HG03520 (cell line): Measurements from ENCODE around the gene TCF19.

Experiments
- ATAC-seq: cut with Tn5 transposase; IDR thresholded peaks from one replicate; pipeline ENCODE4 v1.9.1; 2021; ENCODE audit warnings: mild to moderate bottlenecking, moderate library complexity; ENCODE audit not compliant: unreplicated experiment

Gene TCF19

GRCh38 chr6:31126396-31127175, 31.8 kb upstream of the TCF19 start:
- ATAC-seq: no peak

GRCh38 chr6:31128093-31128676, 30.2 kb upstream of the TCF19 start:
- no peak for ATAC-seq

DNA sequence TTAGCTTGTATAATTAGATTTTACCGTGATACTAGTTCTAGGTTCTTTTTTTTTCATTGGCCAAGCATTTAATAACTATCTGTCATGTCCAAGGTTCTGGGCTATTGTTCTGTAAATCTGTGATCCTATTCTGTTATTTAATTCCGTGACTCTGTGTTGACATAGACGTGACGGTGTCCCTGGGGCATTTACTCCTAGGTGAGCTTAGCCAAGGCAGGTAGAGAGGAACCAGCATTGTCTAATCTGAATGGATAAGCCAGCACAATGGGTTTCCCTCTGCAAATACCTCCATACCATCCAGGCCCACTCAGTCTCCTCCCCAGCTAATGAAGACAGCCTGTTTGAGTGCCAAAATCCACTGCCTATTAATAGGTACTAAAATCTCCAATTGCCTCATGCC, 29.3 kb upstream of the TCF19 start:
- ATAC-seq: no peak

GRCh38 chr6:31130751-31131150, 27.6 kb upstream of the TCF19 start:
- ATAC-seq: no peak

GRCh38 chr6:31131595-31131994, 26.8 kb upstream of the TCF19 start:
- no peak for ATAC-seq

- no peak for ATAC-seq
These were observed 25.6 kb upstream of the TCF19 start for GRCh38 chr6:31132806-31133205.

DNA sequence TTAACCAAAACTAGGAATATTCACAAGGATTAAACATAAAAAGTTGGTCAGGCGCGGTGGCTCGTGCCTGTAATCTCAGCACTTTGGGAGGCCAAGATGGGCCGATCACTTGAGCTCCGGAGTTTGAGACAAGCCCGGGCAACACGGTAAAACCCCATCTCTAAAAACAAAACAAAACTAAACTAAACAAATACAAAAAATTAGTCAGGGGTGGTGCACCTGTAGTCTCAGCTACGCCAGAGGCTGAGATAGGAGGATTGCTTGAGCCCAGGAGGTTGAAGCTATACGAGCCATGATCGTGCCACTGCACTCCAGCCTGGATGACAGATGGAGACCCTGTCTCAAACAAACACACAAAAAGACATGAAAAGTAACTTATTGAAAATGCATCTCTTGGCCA, 22.7 kb upstream of the TCF19 start:
- ATAC-seq: no peak

- ATAC-seq: no peak
These were observed 19.4 kb upstream of the TCF19 start, which contains the start of gene PSORS1C2 for GRCh38 chr6:31138982-31139381. Gene PSORS1C2 (minus strand): TSS chr6:31139066. CDS start chr6:31139026, 40 bp downstream.

DNA sequence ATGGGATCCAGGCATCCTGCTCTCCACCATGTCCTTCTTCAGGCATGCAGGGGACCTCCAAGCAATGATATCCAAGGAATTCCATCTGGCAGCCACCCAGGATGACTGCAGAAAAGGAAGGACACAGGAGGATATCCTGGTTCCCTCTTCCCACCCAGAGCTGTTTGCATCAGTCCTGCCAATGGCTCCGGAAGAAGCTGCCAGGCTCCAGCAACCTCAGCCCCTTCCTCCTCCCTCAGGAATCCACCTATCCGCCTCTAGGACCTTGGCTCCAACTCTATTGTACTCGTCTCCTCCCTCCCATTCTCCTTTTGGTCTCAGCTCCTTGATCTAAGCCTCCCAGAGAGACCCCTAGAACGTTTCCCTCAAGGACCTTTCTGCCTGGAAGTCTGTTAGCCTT, 18.8 kb upstream of the TCF19 start:
- no peak for ATAC-seq

DNA sequence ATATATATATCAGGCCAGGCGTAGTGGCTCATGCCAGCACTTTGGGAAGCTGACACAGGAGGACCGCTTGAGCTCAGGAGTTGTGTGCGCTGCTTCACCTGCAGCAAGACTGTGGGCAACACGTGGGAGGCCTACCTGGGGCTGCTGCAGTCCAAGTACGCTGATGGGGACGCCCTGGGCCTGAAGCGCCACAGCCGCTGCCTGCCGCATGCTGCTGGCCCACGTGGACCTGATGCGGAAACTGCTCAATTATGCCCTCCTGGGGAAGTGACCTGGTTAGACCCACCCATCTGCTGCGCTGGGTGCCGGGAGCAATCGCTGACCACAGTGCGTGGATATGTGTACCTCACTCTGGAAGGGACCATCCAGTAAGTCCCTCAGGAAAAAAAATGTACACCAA, 17.7 kb upstream of the TCF19 start:
- no peak for ATAC-seq

DNA sequence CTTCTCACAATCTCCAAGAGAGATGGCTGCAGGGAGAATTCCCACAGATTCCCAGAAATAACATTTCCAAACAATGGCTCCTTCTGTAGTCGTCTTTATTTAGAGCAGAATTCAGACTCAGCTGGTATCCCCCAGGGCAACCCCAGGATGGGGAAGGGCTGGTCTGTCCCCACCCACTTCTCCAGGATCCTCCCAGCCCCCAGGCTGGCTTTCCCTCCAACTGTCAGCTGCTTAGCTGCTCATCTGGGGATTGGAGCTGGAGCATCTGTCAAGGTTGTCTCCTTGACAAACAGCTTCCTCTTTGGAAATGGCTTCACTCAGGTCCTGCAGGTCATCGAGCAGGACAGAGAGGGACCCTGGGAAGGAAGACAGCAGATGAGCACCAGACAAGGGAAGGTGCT, 16.0 kb upstream of the TCF19 start:
- ATAC-seq: no peak

GRCh38 chr6:31143148-31143547, 15.2 kb upstream of the TCF19 start:
- ATAC-seq: no peak

- no peak for ATAC-seq
These were observed 14.0 kb upstream of the TCF19 start for GRCh38 chr6:31144296-31144969.

DNA sequence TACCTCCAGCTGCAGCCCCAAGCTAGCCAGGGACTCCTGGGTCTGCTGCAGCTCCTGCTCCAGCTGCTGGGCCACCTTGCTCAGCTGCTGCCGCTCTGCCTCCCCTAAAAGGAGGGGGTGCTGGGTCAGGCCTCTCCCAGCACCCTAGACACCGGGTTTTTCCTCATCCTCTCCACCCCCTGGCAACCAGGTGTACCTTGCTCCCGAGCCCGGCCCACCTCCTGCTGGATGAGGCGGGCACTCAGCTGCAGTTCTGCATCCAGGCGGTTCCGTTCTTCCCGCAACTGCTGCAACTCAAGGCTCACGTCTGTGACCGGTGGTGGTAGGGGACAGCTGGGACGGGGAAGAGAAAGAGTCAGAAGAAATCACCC, 13.4 kb upstream of the TCF19 start:
- ATAC-seq: no peak

DNA sequence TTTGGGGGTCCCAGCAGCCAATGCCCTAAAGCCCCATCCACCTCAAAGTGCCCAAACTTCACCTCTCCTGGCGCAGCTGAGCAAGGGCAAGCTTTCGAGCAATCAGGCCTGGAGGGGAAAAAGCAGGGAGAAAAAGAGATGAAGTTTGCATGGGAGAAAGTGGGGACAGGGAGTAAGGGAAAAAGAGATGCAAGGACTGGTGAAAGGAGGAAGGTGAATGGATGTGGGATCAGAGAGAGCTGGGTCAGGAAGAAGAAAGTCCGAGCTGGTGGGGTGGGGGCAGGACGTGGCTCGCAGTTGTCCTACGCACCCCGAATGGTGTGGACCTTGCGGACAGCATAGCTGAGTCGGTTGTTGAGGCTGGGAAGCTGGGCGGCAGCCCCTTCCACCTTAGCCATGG, 13.0 kb upstream of the TCF19 start:
- ATAC-seq: no peak

GRCh38 chr6:31149827-31150447, 8.5 kb upstream of the TCF19 start:
- no peak for ATAC-seq

GRCh38 chr6:31152781-31153180, 5.6 kb upstream of the TCF19 start:
- ATAC-seq: no peak

GRCh38 chr6:31154436-31154835, 4.0 kb upstream of the TCF19 start:
- ATAC-seq: no peak

DNA sequence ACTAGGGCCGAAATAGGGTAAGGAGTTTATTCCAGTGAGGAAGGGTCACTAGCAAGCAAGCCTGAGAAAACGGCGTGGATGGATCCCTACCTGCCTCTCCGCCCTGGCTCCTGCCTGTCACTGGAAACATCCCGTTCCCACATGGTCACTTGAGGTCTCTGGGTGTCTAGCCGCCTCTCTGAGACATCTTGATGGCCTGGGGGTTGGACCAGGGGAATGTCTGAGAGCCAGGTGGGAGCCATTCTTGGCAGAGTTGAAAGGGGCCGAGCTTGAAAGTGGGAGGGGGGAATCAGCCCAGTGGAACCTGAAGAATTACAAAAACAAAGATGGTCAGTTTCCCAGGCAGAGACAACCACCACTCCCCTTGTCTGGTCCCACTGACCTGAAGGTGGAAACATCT, 1.7 kb upstream of the TCF19 start:
- ATAC-seq: no peak

- peak; percentile 3 for ATAC-seq
These were observed 763 bp upstream of the TCF19 start, which contains the start of gene CCHCR1 for GRCh38 chr6:31157513-31158139. Gene CCHCR1 (minus strand): TSS chr6:31157802. CDS start chr6:31157600, 202 bp downstream.
